ENCODE data around the gene RBBP8NL. TPM values are rescaled to one million over a fixed set of nuclear protein-coding genes. Genes with fewer than 3 reads are reported as not detected.
A peak's percentile ranks its signal among the peaks of the same experiment; 100 is the strongest.

The RBBP8NL gene
- total RNA-seq, 1 experiment from 2014 or later, result 39.2 TPM

DNA sequence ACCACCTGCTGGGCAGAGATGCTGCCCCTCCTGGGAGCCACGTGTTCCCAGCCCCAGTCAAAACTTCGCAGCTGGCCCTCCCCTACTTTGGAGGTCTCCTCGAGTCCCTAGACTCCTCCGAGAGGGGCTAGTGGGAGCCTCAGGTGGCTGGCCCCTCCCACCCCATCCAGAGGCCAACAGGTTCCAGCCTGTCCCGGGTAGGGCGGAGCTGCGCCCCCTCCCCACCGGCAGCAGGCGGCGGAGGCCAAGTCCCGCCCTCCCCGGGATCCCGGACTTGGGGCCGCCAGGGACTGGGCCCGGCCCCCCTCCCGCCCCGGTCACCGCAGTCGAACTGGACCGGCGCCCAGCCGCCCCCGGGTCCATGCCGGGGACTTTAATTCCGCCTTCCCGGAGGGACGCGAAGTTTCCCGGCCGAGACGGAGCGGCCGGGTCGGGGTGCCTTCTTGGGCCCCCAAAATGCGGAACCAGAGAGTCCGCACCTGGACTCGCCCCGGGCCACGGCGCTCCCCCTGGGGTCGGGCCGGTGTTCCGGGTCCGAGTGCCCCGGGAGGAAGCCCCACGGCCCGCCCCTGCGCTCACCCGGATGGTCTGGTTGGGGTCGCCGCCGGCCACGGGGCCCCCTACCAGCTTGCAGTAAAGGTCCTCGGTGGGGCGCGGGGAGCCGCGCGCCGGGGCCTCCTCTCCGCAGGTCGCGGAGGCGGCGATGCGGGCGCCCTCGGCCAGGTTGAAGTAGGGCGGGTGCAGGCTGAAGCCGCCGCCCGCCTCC, 60.8 kb downstream of the RBBP8NL start:
- peaks cover 53% of the 10 kb centered on the region for H3K4me1 Mint-ChIP-seq (ENCODE audit: low read depth, unreplicated experiment)
- CTCF ChIA-PET, result interaction anchor here (0.5 to 10.9 kb wide), 7 partner anchors 11 to 64 kb away, joined by 3 to 188 read pairs (median 5); no protein-coding TSS in a partner anchor

DNA sequence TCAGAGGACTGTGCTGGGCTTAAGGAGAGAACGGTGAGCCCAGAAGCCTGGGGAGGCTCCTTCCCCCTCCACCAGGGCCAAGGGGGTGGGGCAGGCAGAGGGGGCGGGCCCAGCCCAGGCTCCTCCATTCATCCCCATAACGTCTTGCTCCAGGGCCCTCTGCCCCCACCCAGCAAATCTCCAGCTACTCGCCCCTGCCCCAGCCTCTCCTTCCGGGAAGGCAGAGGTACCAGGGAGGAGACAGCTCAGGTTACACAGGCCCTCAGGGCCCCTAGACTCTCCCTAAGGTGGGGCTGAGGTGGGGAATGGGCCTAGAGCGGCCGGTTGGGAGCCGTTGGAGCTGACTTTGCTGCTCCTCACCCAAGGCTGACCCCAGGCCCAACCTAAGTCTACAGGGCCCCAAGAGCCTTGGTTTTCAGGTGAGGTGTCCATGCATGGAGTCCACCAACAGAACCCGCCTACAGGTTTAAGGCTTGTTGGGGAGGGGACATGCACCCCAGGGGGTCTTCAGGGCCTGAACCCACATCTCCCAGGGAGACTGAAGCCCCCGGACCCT, 61.4 kb downstream of the RBBP8NL start:
- Mint-ChIP-seq H3K27me3 (ENCODE audit: insufficient read depth, unreplicated experiment) (no peaks in the 10 kb centered on the region), H3K4me3 (ENCODE audit: unreplicated experiment) (peak overlapping the region; percentile 70), H3K9me3 (ENCODE audit: unreplicated experiment) (no peaks in the 10 kb centered on the region), H3K36me3 (ENCODE audit: insufficient read depth, unreplicated experiment) (peaks cover 75% of the 10 kb centered on the region), H3K27ac (ENCODE audit: unreplicated experiment) (peak overlapping the region; percentile 94), H3K4me1 (ENCODE audit: low read depth, unreplicated experiment) (peaks cover 53% of the 10 kb centered on the region)
- TSS peak; percentile 30 for BruUV-seq (replicated peaks)
- Histone ChIP-seq H3K4me3 (ENCODE audit: low read depth, low read length) (peak overlapping the region; percentile 94), H3K9me3 (no peaks in the 10 kb centered on the region), H3K36me3 (ENCODE audit: control insufficient read depth, insufficient read depth, low read length) (peaks cover 18% of the 10 kb centered on the region), H3K4me1 (peaks cover 84% of the 10 kb centered on the region), H3K27me3 (replicated peaks; ENCODE audit: control insufficient read depth, insufficient read depth, low read length) (no peaks in the 10 kb centered on the region)
- TF ChIP-seq, protein P1, sequence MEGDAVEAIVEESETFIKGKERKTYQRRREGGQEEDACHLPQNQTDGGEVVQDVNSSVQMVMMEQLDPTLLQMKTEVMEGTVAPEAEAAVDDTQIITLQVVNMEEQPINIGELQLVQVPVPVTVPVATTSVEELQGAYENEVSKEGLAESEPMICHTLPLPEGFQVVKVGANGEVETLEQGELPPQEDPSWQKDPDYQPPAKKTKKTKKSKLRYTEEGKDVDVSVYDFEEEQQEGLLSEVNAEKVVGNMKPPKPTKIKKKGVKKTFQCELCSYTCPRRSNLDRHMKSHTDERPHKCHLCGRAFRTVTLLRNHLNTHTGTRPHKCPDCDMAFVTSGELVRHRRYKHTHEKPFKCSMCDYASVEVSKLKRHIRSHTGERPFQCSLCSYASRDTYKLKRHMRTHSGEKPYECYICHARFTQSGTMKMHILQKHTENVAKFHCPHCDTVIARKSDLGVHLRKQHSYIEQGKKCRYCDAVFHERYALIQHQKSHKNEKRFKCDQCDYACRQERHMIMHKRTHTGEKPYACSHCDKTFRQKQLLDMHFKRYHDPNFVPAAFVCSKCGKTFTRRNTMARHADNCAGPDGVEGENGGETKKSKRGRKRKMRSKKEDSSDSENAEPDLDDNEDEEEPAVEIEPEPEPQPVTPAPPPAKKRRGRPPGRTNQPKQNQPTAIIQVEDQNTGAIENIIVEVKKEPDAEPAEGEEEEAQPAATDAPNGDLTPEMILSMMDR (IDR thresholded peaks at IDR 0.05; ENCODE audit: insufficient read depth in 1 of 2, low read depth in 1 of 2, low read length in 1 of 2, severe bottlenecking in 1 of 2, unreplicated experiment in 1 of 2), result no peak
- ChIA-PET CTCF (interaction anchor here (0.5 to 10.9 kb wide), 9 partner anchors 8 to 64 kb away, joined by 3 to 188 read pairs (median 4); no protein-coding TSS in a partner anchor), POLR2A (interaction anchor here (0.5 to 4.7 kb wide), 11 partner anchors 9 to 1697 kb away, joined by 3 to 43 read pairs (median 5); partner anchors contain the start of genes ADRM1, RPS21 and TCEA2)
- peak; percentile 90 to 97 for DNase-seq
- intact Hi-C loops (cut with micrococcal nuclease; ENCODE audit: unreplicated experiment), result loop anchor here (1.0 to 5.0 kb wide), 2 partner anchors 64 to 129 kb away; partner anchors contain the start of genes ADRM1 and OSBPL2

More for the DNA sequence above, 60.8 kb downstream of the RBBP8NL start:
- H3K4me3 ChIP-seq (ENCODE audit: low read depth, low read length), result peak overlapping the region; percentile 94
- no peaks in the 10 kb centered on the region for H3K27me3 ChIP-seq (replicated peaks; ENCODE audit: control insufficient read depth, insufficient read depth, low read length)
- intact Hi-C loops (cut with micrococcal nuclease; ENCODE audit: unreplicated experiment), result loop anchor here (1.0 to 5.0 kb wide), 2 partner anchors 64 to 129 kb away; partner anchors contain the start of genes ADRM1 and OSBPL2
- TF ChIP-seq, protein P1 (IDR thresholded peaks at IDR 0.05; ENCODE audit: insufficient read depth in 1 of 2, low read depth in 1 of 2, low read length in 1 of 2, severe bottlenecking in 1 of 2, unreplicated experiment in 1 of 2), result no peak
- Mint-ChIP-seq H3K27ac (ENCODE audit: unreplicated experiment) (peak overlapping the region; percentile 94), H3K36me3 (ENCODE audit: insufficient read depth, unreplicated experiment) (peaks cover 68% of the 10 kb centered on the region), H3K4me3 (ENCODE audit: unreplicated experiment) (peak overlapping the region; percentile 70), H3K27me3 (ENCODE audit: insufficient read depth, unreplicated experiment) (no peaks in the 10 kb centered on the region), H3K9me3 (ENCODE audit: unreplicated experiment) (no peaks in the 10 kb centered on the region)
- peaks cover 12% of the 10 kb centered on the region for H3K36me3 ChIP-seq (ENCODE audit: control insufficient read depth, insufficient read depth, low read length)
- POLR2A ChIA-PET, result interaction anchor here (0.9 to 4.7 kb wide), 9 partner anchors 9 to 428 kb away, joined by 3 to 43 read pairs (median 6); partner anchors contain the start of genes ADRM1 and RPS21
- DNase-seq, result peak; percentile 96 to 97
- H3K4me1 ChIP-seq, result peaks cover 82% of the 10 kb centered on the region
- no peaks in the 10 kb centered on the region for H3K9me3 ChIP-seq
- no TSS peak for BruUV-seq (replicated peaks)
